Skeletal muscle tissue (tissue), 4 donors: ENCODE data around the gene CDK11B. TPM values are rescaled to one million over a fixed set of nuclear protein-coding genes. Genes with fewer than 3 reads are reported as not detected.
"Not testable (repeated sequence)": the region's sequence is repeated elsewhere in the genome, so short reads cannot be mapped to it uniquely, and the experiment has no call there.

Experiments
- H3K27ac ChIP-seq: one replicate; pipeline ENCODE4 v1.7.0; 2013; ENCODE audit warnings: mild to moderate bottlenecking, low read depth, low read length, inconsistent platforms
- H3K27me3 ChIP-seq, 3 donors: one replicate each; pipeline ENCODE4 v1.7.0; 2013; ENCODE audit warnings: low read length in 3 of 3; ENCODE audit not compliant: control insufficient read depth in 3 of 3, insufficient read depth in 3 of 3
- H3K36me3 ChIP-seq, 3 donors: one replicate each; pipeline ENCODE4 v1.7.0; 2013; ENCODE audit warnings: low read length in 3 of 3; ENCODE audit not compliant: control insufficient read depth in 3 of 3, insufficient read depth in 3 of 3
- H3K4me1 ChIP-seq, 3 donors: one replicate each; pipeline ENCODE4 v1.7.0; 2013; ENCODE audit warnings: low read length in 3 of 3, mild to moderate bottlenecking in 3 of 3; ENCODE audit not compliant: control insufficient read depth in 3 of 3, insufficient read depth in 3 of 3
- H3K4me3 ChIP-seq, 3 donors: one replicate each; pipeline ENCODE4 v1.7.0; 2013; ENCODE audit warnings: low read length in 3 of 3
- H3K9ac ChIP-seq, 3 donors: one replicate each; pipeline ENCODE4 v1.7.0; 2013; ENCODE audit warnings: low read length in 3 of 3, mild to moderate bottlenecking in 3 of 3, moderate library complexity in 2 of 3, low read depth in 1 of 3
- H3K9me3 ChIP-seq, 3 donors: one replicate each; pipeline ENCODE4 v1.7.0; 2013; ENCODE audit warnings: low read length in 3 of 3; ENCODE audit not compliant: control insufficient read depth in 3 of 3
- total RNA-seq: library from RNA; depleted of rRNA; stranded (reverse); fragments of >200 nt; gene quantifications from one replicate; pipeline ENCODE4 v1.2.3, GENCODE V29; 2014
- donor health status: Osteomylitis.

The CDK11B gene
- total RNA-seq, 1 donor from 2014 or later, result 8.4 TPM

- not testable (repeated sequence) for H3K9me3 ChIP-seq, H3K27ac ChIP-seq, H3K27me3 ChIP-seq, H3K9ac ChIP-seq, H3K4me1 ChIP-seq, H3K4me3 ChIP-seq
- H3K36me3 ChIP-seq, result peaks cover 0 to 12% (median 3%) of the 10 kb centered on the region in 3 donors
These were observed 22.0 kb downstream of the CDK11B start for GRCh38 chr1:1636621-1637478.

- not testable (repeated sequence) for H3K4me3 ChIP-seq, H3K27ac ChIP-seq, H3K9ac ChIP-seq, H3K4me1 ChIP-seq, H3K27me3 ChIP-seq, H3K9me3 ChIP-seq
- H3K36me3 ChIP-seq, result peaks cover 0 to 12% (median 3%) of the 10 kb centered on the region in 3 donors
These were observed 24.2 kb downstream of the CDK11B start for GRCh38 chr1:1634613-1635012.

GRCh38 chr1:1633409-1633808 is 25.4 kb downstream of the CDK11B start:
- H3K27ac ChIP-seq, H3K9me3 ChIP-seq, H3K4me3 ChIP-seq, H3K4me1 ChIP-seq, H3K27me3 ChIP-seq, H3K9ac ChIP-seq: not testable (repeated sequence)
- H3K36me3 ChIP-seq, result peaks cover under 1 to 14% (median 4%) of the 10 kb centered on the region in 3 donors

- peaks cover 0 to 4% (median 0%) of the 10 kb centered on the region in 3 donors for H3K27me3 ChIP-seq
- peak within 1 kb of the TSS; percentile 56 for H3K27ac ChIP-seq
- peak within 1 kb of the TSS in 1 of 3 donors; percentile 22 for H3K4me3 ChIP-seq
- peak within 1 kb of the TSS in 1 of 3 donors; percentile 40 for H3K9ac ChIP-seq
- H3K36me3 ChIP-seq, result peaks cover 8 to 24% (median 16%) of the 10 kb centered on the region in 3 donors
- H3K9me3 ChIP-seq, result no peaks in the 10 kb centered on the region
- H3K4me1 ChIP-seq, result peaks cover 0 to 3% (median 3%) of the 10 kb centered on the region in 3 donors
These were observed 26.9 kb downstream of the CDK11B start, which contains the start of gene MMP23B for GRCh38 chr1:1631782-1632420. Gene MMP23B, plus strand, starts transcription at chr1:1632173. Its CDS starts 46 bp downstream, at chr1:1632219.

GRCh38 chr1:1630965-1631781 is 27.6 kb downstream of the CDK11B start:
- H3K4me1 ChIP-seq, result peaks cover 0 to 3% (median 3%) of the 10 kb centered on the region in 3 donors
- peak overlapping the region in 1 of 3 donors; percentile 22 for H3K4me3 ChIP-seq
- H3K36me3 ChIP-seq, result peaks cover 8 to 22% (median 19%) of the 10 kb centered on the region in 3 donors
- H3K27ac ChIP-seq, result peak overlapping the region; percentile 71
- H3K9ac ChIP-seq, result peak overlapping the region in 1 of 3 donors; percentile 40
- no peaks in the 10 kb centered on the region for H3K9me3 ChIP-seq
- H3K27me3 ChIP-seq, result peaks cover 0 to 4% (median 0%) of the 10 kb centered on the region in 3 donors

- peak overlapping the region; percentile 71 for H3K27ac ChIP-seq
- H3K9ac ChIP-seq, result no peak overlapping the region
- H3K36me3 ChIP-seq, result peaks cover 8 to 25% (median 19%) of the 10 kb centered on the region in 3 donors
- peaks cover 0 to 4% (median 0%) of the 10 kb centered on the region in 3 donors for H3K27me3 ChIP-seq
- no peak overlapping the region for H3K4me3 ChIP-seq
- H3K4me1 ChIP-seq, result peaks cover 0 to 3% (median 3%) of the 10 kb centered on the region in 3 donors
- H3K9me3 ChIP-seq, result no peaks in the 10 kb centered on the region
These were observed 28.4 kb downstream of the CDK11B start for GRCh38 chr1:1630191-1630964.

- peaks cover 0 to 4% (median 0%) of the 10 kb centered on the region in 3 donors for H3K27me3 ChIP-seq
- H3K9me3 ChIP-seq, result no peaks in the 10 kb centered on the region
- H3K4me3 ChIP-seq, result no peak overlapping the region
- peaks cover 0 to 3% (median 3%) of the 10 kb centered on the region in 3 donors for H3K4me1 ChIP-seq
- no peak overlapping the region for H3K9ac ChIP-seq
- no peak overlapping the region for H3K27ac ChIP-seq
- peaks cover 12 to 31% (median 24%) of the 10 kb centered on the region in 3 donors for H3K36me3 ChIP-seq
These were observed 29.2 kb downstream of the CDK11B start for GRCh38 chr1:1629430-1630190.

GRCh38 chr1:1628754-1629429 is 29.9 kb downstream of the CDK11B start:
- Histone ChIP-seq H3K4me1 (peaks cover 3 to 10% (median 7%) of the 10 kb centered on the region in 3 donors), H3K4me3 (no peak overlapping the region), H3K9ac (no peak overlapping the region), H3K9me3 (no peaks in the 10 kb centered on the region), H3K27ac (no peak overlapping the region), H3K36me3 (peaks cover 17 to 37% (median 32%) of the 10 kb centered on the region in 3 donors), H3K27me3 (peaks cover 0 to 4% (median 0%) of the 10 kb centered on the region in 3 donors)
